Naive thymus-derived CD4-positive, alpha-beta T cell (primary cell): ENCODE data around the gene SART1. TPM values are rescaled to one million over a fixed set of nuclear protein-coding genes. Genes with fewer than 3 reads are reported as not detected.
"Not testable (repeated sequence)": the region's sequence is repeated elsewhere in the genome, so short reads cannot be mapped to it uniquely, and the experiment has no call there.

ENCODE experiments used
- ATAC-seq: fragments of 150-1000 bp; cut with Tn5 transposase; 2 replicates; pipeline ENCODE4 v1.10.0; 2021; ENCODE audit warnings: mild to moderate bottlenecking, moderate library complexity
- CTCF ChIA-PET: fragments of 350-600 bp; sonication (Branson Sonifier 250); formaldehyde crosslinking; loops from one replicate; lab custom pipeline; 2021; ENCODE audit warnings: antibody characterized with exemption; lab: Charles Lee
- POLR2A ChIA-PET: fragments of 350-600 bp; sonication (Branson Sonifier 250); formaldehyde crosslinking; loops from one replicate; lab custom pipeline; 2021; ENCODE audit warnings: antibody characterized with exemption, inconsistent platforms; lab: Charles Lee
- DNase-seq, 9 donors: peaks; one replicate each; pipeline versions ENCODE4 v3.0.0 to v3.0.0-alpha.2; 2020 to 2022; ENCODE audit warnings: mixed read lengths in 1 of 9
- H3K27ac ChIP-seq: one replicate; pipeline ENCODE4 v1.7.0; 2013; ENCODE audit warnings: mild to moderate bottlenecking, low read depth, low read length, moderate library complexity
- H3K27me3 ChIP-seq, 2 donors: one replicate each; pipeline ENCODE4 v1.7.0; 2013; ENCODE audit warnings: low read length in 2 of 2, mild to moderate bottlenecking in 2 of 2, moderate library complexity in 2 of 2; ENCODE audit not compliant: control insufficient read depth in 2 of 2, insufficient read depth in 2 of 2
- H3K36me3 ChIP-seq, 3 experiments: 1 replicate in 2 of 3; 2 replicates in 1 of 3; pipeline ENCODE4 v1.7.0; 2013; ENCODE audit warnings: low read length in 3 of 3, mild to moderate bottlenecking in 3 of 3, moderate library complexity in 1 of 3; ENCODE audit not compliant: insufficient read depth in 3 of 3, control insufficient read depth in 2 of 3
- H3K4me1 ChIP-seq, 2 donors: one replicate each; pipeline ENCODE4 v1.7.0; 2013; ENCODE audit warnings: low read length in 2 of 2, mild to moderate bottlenecking in 2 of 2, moderate library complexity in 1 of 2; ENCODE audit not compliant: control insufficient read depth in 2 of 2, insufficient read depth in 2 of 2
- H3K4me3 ChIP-seq: 2 replicates; pipeline ENCODE4 v1.7.0; 2013; ENCODE audit warnings: mild to moderate bottlenecking, low read length
- H3K9me3 ChIP-seq, 3 experiments: 1 replicate in 2 of 3; 2 replicates in 1 of 3; pipeline ENCODE4 v1.7.0; 2013; ENCODE audit warnings: low read length in 3 of 3; ENCODE audit not compliant: control insufficient read depth in 2 of 3
- H3K27ac Mint-ChIP-seq, 9 donors: one replicate each; pipeline ENCODE4 v1.8.0; 2020 to 2022; ENCODE audit warnings: mixed read lengths in 9 of 9, mild to moderate bottlenecking in 8 of 9, moderate library complexity in 5 of 9, inconsistent platforms in 2 of 9
- H3K27me3 Mint-ChIP-seq, 5 donors: one replicate each; pipeline ENCODE4 v1.8.0; 2021 to 2022; ENCODE audit warnings: mixed read lengths in 5 of 5, mild to moderate bottlenecking in 1 of 5
- H3K36me3 Mint-ChIP-seq, 5 donors: one replicate each; pipeline ENCODE4 v1.8.0; 2020 to 2022; ENCODE audit warnings: mixed read lengths in 5 of 5, mild to moderate bottlenecking in 3 of 5, inconsistent platforms in 1 of 5
- H3K4me1 Mint-ChIP-seq, 7 donors: one replicate each; pipeline ENCODE4 v1.8.0; 2020 to 2022; ENCODE audit warnings: mixed read lengths in 7 of 7, mild to moderate bottlenecking in 3 of 7, inconsistent platforms in 1 of 7
- H3K4me3 Mint-ChIP-seq, 10 donors: one replicate each; pipeline ENCODE4 v1.8.0; 2020 to 2022; ENCODE audit warnings: mild to moderate bottlenecking in 10 of 10, mixed read lengths in 10 of 10, moderate library complexity in 6 of 10, inconsistent platforms in 2 of 10
- H3K9me3 Mint-ChIP-seq, 11 donors: one replicate each; pipeline ENCODE4 v1.8.0; 2020 to 2022; ENCODE audit warnings: mixed read lengths in 11 of 11, mild to moderate bottlenecking in 4 of 11, inconsistent platforms in 1 of 11, moderate library complexity in 1 of 11
- intact Hi-C, 2 donors: fragments of 100-400 bp; cut with micrococcal nuclease; formaldehyde crosslinking; loops; one replicate each; pipeline ENCODE4 v1.15.1; 2023
- polyA plus RNA-seq, 2 donors: library from polyadenylated mRNA; unstranded; fragments of 300-500 nt; fragmentation: Illumina TruSeq; gene quantifications; one replicate each; pipeline ENCODE4 v1.2.3, GENCODE V29; 2021
- total RNA-seq, 6 experiments: library from RNA in 5 of 6; stranded (reverse) in 5 of 6; gene quantifications; 1 replicate in 5 of 6; 2 replicates in 1 of 6; pipeline ENCODE4 v1.2.3 and lab custom pipeline; 2021 to 2026

The SART1 gene
- total and polyA plus RNA-seq, 7 experiments from 2014 or later, result 27.9 to 102 (median 90.0) TPM

GRCh38 chr11:66017321-66017720 lies 55.8 kb downstream of the SART1 start:
- Histone ChIP-seq H3K9me3 (no peaks in the 10 kb centered on the region), H3K27ac (no peak overlapping the region), H3K4me3 (no peak overlapping the region), H3K36me3 (no peaks in the 10 kb centered on the region), H3K4me1 (peaks cover 0 to under 1% of the 10 kb centered on the region in 2 donors), H3K27me3 (peaks cover 0 to 13% of the 10 kb centered on the region in 2 donors)
- Mint-ChIP-seq H3K4me3 (no peak overlapping the region), H3K36me3 (no peaks in the 10 kb centered on the region), H3K27ac (no peak overlapping the region), H3K4me1 (peaks cover 0 to 13% (median 0%) of the 10 kb centered on the region in 7 donors), H3K9me3 (no peaks in the 10 kb centered on the region), H3K27me3 (peaks cover 0 to 13% (median 6%) of the 10 kb centered on the region in 5 donors)
- DNase-seq, result no peak
- CTCF ChIA-PET, result no interaction called here
- no peak for ATAC-seq
- POLR2A ChIA-PET, result interaction anchor here (0.9 kb wide), 1 partner anchor 26 kb away, joined by 3 read pairs; no protein-coding TSS in a partner anchor
- intact Hi-C loops, result no loop called here

GRCh38 chr11:66020212-66020611 lies 58.7 kb downstream of the SART1 start:
- Histone ChIP-seq H3K4me1 (peaks cover 0 to 5% of the 10 kb centered on the region in 2 donors), H3K9me3 (no peaks in the 10 kb centered on the region), H3K4me3 (no peak overlapping the region), H3K36me3 (no peaks in the 10 kb centered on the region), H3K27me3 (no peaks in the 10 kb centered on the region), H3K27ac (no peak overlapping the region)
- Mint-ChIP-seq H3K4me1 (peaks cover 4 to 17% (median 5%) of the 10 kb centered on the region in 7 donors), H3K9me3 (no peaks in the 10 kb centered on the region), H3K36me3 (no peaks in the 10 kb centered on the region), H3K27me3 (peaks cover 0 to 9% (median 4%) of the 10 kb centered on the region in 5 donors), H3K4me3 (no peak overlapping the region), H3K27ac (no peak overlapping the region)
- DNase-seq, result no peak
- intact Hi-C loops, result no loop called here
- no peak for ATAC-seq
- POLR2A ChIA-PET, result no interaction called here
- CTCF ChIA-PET, result interaction anchor here (1.3 kb wide), 1 partner anchor 11 kb away, joined by 3 read pairs; no protein-coding TSS in a partner anchor

- DNase-seq, result peak in 1 of 9 donors; percentile 50
- H3K27me3 ChIP-seq, result no peaks in the 10 kb centered on the region
- H3K27ac ChIP-seq, result no peak overlapping the region
- no peaks in the 10 kb centered on the region for H3K9me3 ChIP-seq
- H3K4me1 ChIP-seq, result peaks cover 0 to 5% of the 10 kb centered on the region in 2 donors
- Mint-ChIP-seq H3K4me3 (peak overlapping the region in 1 of 10 donors; percentile 17), H3K27me3 (peaks cover 0 to 9% (median 4%) of the 10 kb centered on the region in 5 donors), H3K27ac (no peak overlapping the region), H3K9me3 (no peaks in the 10 kb centered on the region), H3K4me1 (peaks cover 4 to 17% (median 5%) of the 10 kb centered on the region in 7 donors), H3K36me3 (no peaks in the 10 kb centered on the region)
- H3K4me3 ChIP-seq, result no peak overlapping the region
- H3K36me3 ChIP-seq, result no peaks in the 10 kb centered on the region
- ATAC-seq, result peak; percentile 83
- intact Hi-C loops, result no loop called here
- ChIA-PET CTCF (interaction anchor here (0.6 kb wide), 1 partner anchor 16 kb away, joined by 3 read pairs; no protein-coding TSS in a partner anchor), POLR2A (no interaction called here)
Measured at GRCh38 chr11:66020618-66021357, 59.3 kb downstream of the SART1 start.

- peak overlapping the region; percentile 39 for H3K4me3 ChIP-seq
- no peaks in the 10 kb centered on the region for H3K27me3 ChIP-seq
- no peak overlapping the region for H3K27ac ChIP-seq
- H3K36me3 ChIP-seq, result no peaks in the 10 kb centered on the region
- H3K4me1 ChIP-seq, result peaks cover 0 to 5% of the 10 kb centered on the region in 2 donors
- POLR2A ChIA-PET, result interaction anchor here (0.8 to 1.4 kb wide), 6 partner anchors 15 to 311 kb away, joined by 3 to 5 read pairs (median 4); partner anchors contain the start of genes BANF1 and EIF1AD
- peak; percentile 92 for ATAC-seq
- H3K27me3 Mint-ChIP-seq, result peaks cover 0 to 9% (median 4%) of the 10 kb centered on the region in 5 donors
- H3K9me3 ChIP-seq, result no peaks in the 10 kb centered on the region
- peak overlapping the region in 1 of 9 donors; percentile 59 for H3K27ac Mint-ChIP-seq
- H3K4me1 Mint-ChIP-seq, result peaks cover 4 to 17% (median 5%) of the 10 kb centered on the region in 7 donors
- intact Hi-C loops, result loop anchor here (1.0 kb wide), 8 partner anchors 20 to 316 kb away; partner anchors contain the start of genes BANF1 (in 2 of the 2), EIF1AD (in 2 of the 2) and FIBP (in 1 of the 2)
- no peaks in the 10 kb centered on the region for H3K36me3 Mint-ChIP-seq
- CTCF ChIA-PET, result interaction anchor here (0.6 to 2.0 kb wide), 23 partner anchors 9 to 479 kb away, joined by 3 to 8 read pairs (median 3); partner anchors contain the start of genes BANF1, CST6 and KAT5
- H3K4me3 Mint-ChIP-seq, result peak overlapping the region in 9 of 10 donors; percentile 4 to 73 (median 45)
- no peaks in the 10 kb centered on the region for H3K9me3 Mint-ChIP-seq
- peak; percentile 52 to 89 (median 69) for DNase-seq
Measured at GRCh38 chr11:66022401-66023185, 61.1 kb downstream of the SART1 start.

- H3K9me3 ChIP-seq, H3K27ac Mint-ChIP-seq, H3K36me3 Mint-ChIP-seq, H3K4me1 ChIP-seq, DNase-seq, intact Hi-C loops, H3K36me3 ChIP-seq, H3K27ac ChIP-seq, H3K4me3 ChIP-seq, H3K9me3 Mint-ChIP-seq, H3K27me3 ChIP-seq, ATAC-seq: not testable (repeated sequence)
- peaks cover 4 to 17% (median 5%) of the 10 kb centered on the region in 7 donors for H3K4me1 Mint-ChIP-seq
- ChIA-PET POLR2A (interaction anchor here (0.8 to 1.4 kb wide), 4 partner anchors 15 to 312 kb away, joined by 3 to 4 read pairs (median 4); partner anchors contain the start of genes BANF1 and EIF1AD), CTCF (interaction anchor here (0.7 to 2.0 kb wide), 9 partner anchors 8 to 262 kb away, joined by 3 to 8 read pairs (median 3); partner anchors contain the start of gene CST6)
- H3K4me3 Mint-ChIP-seq, result peak overlapping the region in 1 of 10 donors; percentile 51
- H3K27me3 Mint-ChIP-seq, result peaks cover 0 to 14% (median 4%) of the 10 kb centered on the region in 5 donors
Measured at GRCh38 chr11:66023186-66023440, 61.6 kb downstream of the SART1 start.

- peaks cover 4 to 11% (median 5%) of the 10 kb centered on the region in 7 donors for H3K4me1 Mint-ChIP-seq
- Histone ChIP-seq H3K27me3 (no peaks in the 10 kb centered on the region), H3K36me3 (no peaks in the 10 kb centered on the region), H3K4me3 (no peak within 1 kb of the TSS), H3K27ac (no peak within 1 kb of the TSS), H3K4me1 (peaks cover 0 to 5% of the 10 kb centered on the region in 2 donors), H3K9me3 (no peaks in the 10 kb centered on the region)
- no peak within 1 kb of the TSS for H3K4me3 Mint-ChIP-seq
- H3K27ac Mint-ChIP-seq, result no peak within 1 kb of the TSS
- H3K36me3 Mint-ChIP-seq, result no peaks in the 10 kb centered on the region
- ATAC-seq, result no peak
- ChIA-PET POLR2A (interaction anchor here (0.6 to 0.8 kb wide), 2 partner anchors 28 to 1768 kb away, joined by 3 to 4 read pairs; no protein-coding TSS in a partner anchor), CTCF (no interaction called here)
- DNase-seq, result no peak
- peaks cover 0 to 16% (median 4%) of the 10 kb centered on the region in 5 donors for H3K27me3 Mint-ChIP-seq
- intact Hi-C loops, result no loop called here
- H3K9me3 Mint-ChIP-seq, result no peaks in the 10 kb centered on the region
Measured at GRCh38 chr11:66026017-66026529, 64.5 kb downstream of the SART1 start, which contains the start of gene CATSPER1. Gene CATSPER1 (minus strand): TSS chr11:66026479. CDS start chr11:66026379, 100 bp downstream.
